Colonic mucosa (tissue), 4 donors: Measurements from ENCODE around the gene HACD2. TPM values are rescaled to one million over a fixed set of nuclear protein-coding genes. Genes with fewer than 3 reads are reported as not detected.
A peak's percentile ranks its signal among the peaks of the same experiment; 100 is the strongest.

Experiments used
- DNase-seq: peaks from one replicate; pipeline ENCODE4 v3.0.0-alpha.2; 2020
- H3K27ac ChIP-seq: fragments of 200-600 bp; one replicate; pipeline ENCODE4 v1.8.0; 2021
- H3K27me3 ChIP-seq: fragments of 200-600 bp; one replicate; pipeline ENCODE4 v1.8.0; 2021
- H3K36me3 ChIP-seq: fragments of 200-600 bp; one replicate; pipeline ENCODE4 v1.8.0; 2021
- H3K4me1 ChIP-seq: fragments of 200-600 bp; one replicate; pipeline ENCODE4 v1.8.0; 2021; ENCODE audit warnings: mild to moderate bottlenecking
- H3K4me3 ChIP-seq: fragments of 200-600 bp; one replicate; pipeline ENCODE4 v1.8.0; 2021
- H3K9ac ChIP-seq, 2 donors: one replicate each; pipeline ENCODE4 v1.7.0; 2013; ENCODE audit warnings: control low read depth in 2 of 2, low read depth in 2 of 2, low read length in 2 of 2
- H3K9me3 ChIP-seq: fragments of 200-600 bp; one replicate; pipeline ENCODE4 v1.8.0; 2021
- CTCF ChIP-seq: fragments of 200-600 bp; IDR thresholded peaks from one replicate; pipeline ENCODE4 v1.8.0; 2022; ENCODE audit warnings: antibody characterized with exemption, mild to moderate bottlenecking
- intact Hi-C: fragments of 100-400 bp; cut with DNase I; formaldehyde crosslinking; loops from one replicate; pipeline ENCODE4 v1.14.1; 2022
- total RNA-seq, 2 donors: library from RNA; stranded (reverse); fragmentation: NEBNext Ultra II Directional in 1 of 2; extraction: Animal tissue kit (Norgen Biotek cat#: 25700) in 1 of 2; gene quantifications; one replicate each; pipeline ENCODE4 v1.2.1, GENCODE V29; 2021
- donor health status: healthy.
- donor health status: DM: no; HTN: no; CAD: no.
- donor health status: DM: no; HTN: no; CAD: no.

Gene HACD2
- total RNA-seq, 2 donors from 2014 or later = 60.3 to 61.2 TPM

GRCh38 chr3:123448536-123449101, 136.2 kb downstream of the HACD2 start, which contains the start of gene ADCY5:
Gene ADCY5, minus strand, starts transcription at chr3:123449090. Its CDS starts 545 bp downstream, at chr3:123448545.
- H3K36me3 ChIP-seq = no peaks in the 10 kb centered on the region
- peaks cover 26% of the 10 kb centered on the region for H3K27me3 ChIP-seq
- H3K4me1 ChIP-seq = peaks cover 6% of the 10 kb centered on the region
- H3K27ac ChIP-seq = peak within 1 kb of the TSS; percentile 44
- no peak for TF ChIP-seq CTCF
- peak within 1 kb of the TSS; percentile 55 for H3K4me3 ChIP-seq
- peak within 1 kb of the TSS in 1 of 2 donors; percentile 65 for H3K9ac ChIP-seq
- DNase-seq = peak; percentile 48
- H3K9me3 ChIP-seq = no peaks in the 10 kb centered on the region
- intact Hi-C loops = no loop called here

GRCh38 chr3:123447749-123448517, 136.9 kb downstream of the HACD2 start:
- H3K4me3 ChIP-seq = peak overlapping the region; percentile 55
- no peaks in the 10 kb centered on the region for H3K9me3 ChIP-seq
- peaks cover 6% of the 10 kb centered on the region for H3K4me1 ChIP-seq
- peak overlapping the region; percentile 51 to 65 for H3K9ac ChIP-seq
- TF ChIP-seq CTCF = no peak
- no peak for DNase-seq
- H3K27me3 ChIP-seq = peaks cover 26% of the 10 kb centered on the region
- no peaks in the 10 kb centered on the region for H3K36me3 ChIP-seq
- intact Hi-C loops = no loop called here
- no peak overlapping the region for H3K27ac ChIP-seq

- Histone ChIP-seq H3K4me1 (peaks cover 6% of the 10 kb centered on the region), H3K27ac (no peak overlapping the region), H3K27me3 (peaks cover 26% of the 10 kb centered on the region), H3K9ac (peak overlapping the region in 1 of 2 donors; percentile 51), H3K9me3 (no peaks in the 10 kb centered on the region), H3K36me3 (no peaks in the 10 kb centered on the region), H3K4me3 (peak overlapping the region; percentile 27)
- intact Hi-C loops = no loop called here
- no peak for TF ChIP-seq CTCF
- DNase-seq = no peak
Measured at GRCh38 chr3:123447416-123447748, 137.5 kb downstream of the HACD2 start.

- peaks cover 6% of the 10 kb centered on the region for H3K4me1 ChIP-seq
- TF ChIP-seq CTCF = no peak
- intact Hi-C loops = no loop called here
- no peaks in the 10 kb centered on the region for H3K9me3 ChIP-seq
- peaks cover 26% of the 10 kb centered on the region for H3K27me3 ChIP-seq
- H3K9ac ChIP-seq = no peak overlapping the region
- no peak overlapping the region for H3K27ac ChIP-seq
- H3K36me3 ChIP-seq = no peaks in the 10 kb centered on the region
- DNase-seq = no peak
- peak overlapping the region; percentile 27 for H3K4me3 ChIP-seq
Measured at GRCh38 chr3:123446610-123447109, 138.2 kb downstream of the HACD2 start.

GRCh38 chr3:123446210-123446609, 138.6 kb downstream of the HACD2 start:
- peaks cover 26% of the 10 kb centered on the region for H3K27me3 ChIP-seq
- TF ChIP-seq CTCF = no peak
- no peak for DNase-seq
- no peaks in the 10 kb centered on the region for H3K36me3 ChIP-seq
- intact Hi-C loops = no loop called here
- peaks cover 6% of the 10 kb centered on the region for H3K4me1 ChIP-seq
- H3K4me3 ChIP-seq = peak overlapping the region; percentile 27
- no peak overlapping the region for H3K27ac ChIP-seq
- H3K9me3 ChIP-seq = no peaks in the 10 kb centered on the region
- H3K9ac ChIP-seq = no peak overlapping the region
